Fibroblast of skin of scalp (primary cell): Measurements from ENCODE around the gene ZNF780A. TPM values are rescaled to one million over a fixed set of nuclear protein-coding genes. Genes with fewer than 3 reads are reported as not detected.
"Not testable (repeated sequence)": the region's sequence is repeated elsewhere in the genome, so short reads cannot be mapped to it uniquely, and the experiment has no call there.

Source experiments
- DNase-seq: peaks from one replicate; pipeline ENCODE4 v3.0.0-alpha.2; 2013
- polyA plus RNA-seq, 2 experiments: library from polyadenylated mRNA; unstranded; fragments of 120-200 nt; gene quantifications; one replicate each; pipeline ENCODE4 v1.2.1, GENCODE V29; 2013; ENCODE audit not compliant: insufficient read length in 2 of 2

ZNF780A gene
- polyA plus RNA-seq (2013, experiment 1 of 2; ENCODE audit: insufficient read length): 7.9 TPM
- 6.2 TPM for polyA plus RNA-seq (2013, experiment 2 of 2; ENCODE audit: insufficient read length)

- peak; percentile 72 for DNase-seq
Measured at GRCh38 chr19:40090241-40091204, at the start of gene ZNF780A. Gene ZNF780A, minus strand, starts transcription at chr19:40090943. Its CDS starts 6,190 bp downstream, at chr19:40084753.

GRCh38 chr19:40139533-40140287, 49.0 kb upstream of the ZNF780A start:
- peak; percentile 45 for DNase-seq

GRCh38 chr19:40136818-40137217, 46.1 kb upstream of the ZNF780A start:
- no peak for DNase-seq

GRCh38 chr19:40134866-40135265, 44.1 kb upstream of the ZNF780A start:
- DNase-seq: no peak

- DNase-seq: no peak
Measured at GRCh38 chr19:40133491-40133890, 42.7 kb upstream of the ZNF780A start.

GRCh38 chr19:40130013-40130412, 39.3 kb upstream of the ZNF780A start:
- DNase-seq: no peak

- DNase-seq: no peak
Measured at GRCh38 chr19:40129425-40129824, 38.7 kb upstream of the ZNF780A start.

- DNase-seq: no peak
Measured at GRCh38 chr19:40128991-40129390, 38.2 kb upstream of the ZNF780A start.

GRCh38 chr19:40119380-40119779, 28.6 kb upstream of the ZNF780A start:
- no peak for DNase-seq

GRCh38 chr19:40118638-40119037, 27.9 kb upstream of the ZNF780A start:
- DNase-seq: not testable (repeated sequence)

GRCh38 chr19:40116075-40116474, 25.3 kb upstream of the ZNF780A start:
- no peak for DNase-seq

- not testable (repeated sequence) for DNase-seq
Measured at GRCh38 chr19:40114119-40114518, 23.4 kb upstream of the ZNF780A start.

- not testable (repeated sequence) for DNase-seq
Measured at GRCh38 chr19:40112271-40112670, 21.5 kb upstream of the ZNF780A start.

GRCh38 chr19:40110570-40110969, 19.8 kb upstream of the ZNF780A start:
- no peak for DNase-seq

GRCh38 chr19:40104754-40105153, 14.0 kb upstream of the ZNF780A start:
- no peak for DNase-seq

GRCh38 chr19:40103600-40103999, 12.9 kb upstream of the ZNF780A start:
- DNase-seq: no peak

- DNase-seq: no peak
Measured at GRCh38 chr19:40101813-40102212, 11.1 kb upstream of the ZNF780A start.

GRCh38 chr19:40093416-40093815, 2.7 kb upstream of the ZNF780A start:
- no peak for DNase-seq

- no peak for DNase-seq
Measured at GRCh38 chr19:40091205-40092129, 724 bp upstream of the ZNF780A start.

GRCh38 chr19:40089462-40089861, 1.3 kb downstream of the ZNF780A start:
- peak; percentile 9 for DNase-seq

GRCh38 chr19:40088299-40089047, 2.3 kb downstream of the ZNF780A start:
- no peak for DNase-seq
